Tibial nerve (tissue), 4 donors: ENCODE data around the gene FAM107B. TPM values are rescaled to one million over a fixed set of nuclear protein-coding genes. Genes with fewer than 3 reads are reported as not detected.
"Not testable (repeated sequence)": the region's sequence is repeated elsewhere in the genome, so short reads cannot be mapped to it uniquely, and the experiment has no call there.

Experiments
- DNase-seq, 2 donors: peaks; one replicate each; pipeline ENCODE4 v3.0.0-alpha.2; 2019; ENCODE audit warnings: low spot score in 2 of 2
- H3K27ac ChIP-seq, 4 donors: fragments of 200-600 bp; sonication (generic) in 3 of 4; one replicate each; pipeline ENCODE4 v1.5.1; 2017 to 2019; ENCODE audit warnings: mild to moderate bottlenecking in 1 of 4
- H3K27me3 ChIP-seq, 2 donors: fragments of 200-600 bp; sonication (generic) in 1 of 2; one replicate each; pipeline versions ENCODE4 v1.5.1 to v1.6.0; 2017 to 2019
- H3K36me3 ChIP-seq, 3 donors: fragments of 200-600 bp; sonication (generic); one replicate each; pipeline ENCODE4 v1.5.1; 2018 to 2019
- H3K4me1 ChIP-seq, 4 donors: fragments of 200-600 bp; sonication (generic) in 3 of 4; one replicate each; pipeline ENCODE4 v1.5.1; 2017 to 2019
- H3K4me3 ChIP-seq, 4 donors: fragments of 200-600 bp; sonication (generic) in 3 of 4; one replicate each; pipeline ENCODE4 v1.5.1; 2017 to 2019; ENCODE audit warnings: mild to moderate bottlenecking in 1 of 4, moderate library complexity in 1 of 4
- H3K9me3 ChIP-seq, 4 donors: fragments of 200-600 bp; sonication (generic) in 3 of 4; one replicate each; pipeline ENCODE4 v1.5.1; 2017 to 2019
- CTCF ChIP-seq, 5 experiments: fragments of 200-600 bp in 3 of 5; fragments of 450-650 bp in 2 of 5; sonication (generic) in 3 of 5; IDR thresholded peaks; one replicate each; pipeline ENCODE4 v1.5.1; 2016 to 2019; ENCODE audit warnings: antibody characterized with exemption in 5 of 5, mild to moderate bottlenecking in 3 of 5, moderate library complexity in 2 of 5
- EP300 ChIP-seq, 2 donors: sonication (generic); formaldehyde crosslinking; IDR thresholded peaks; one replicate each; pipeline ENCODE4 v1.6.1; 2017; ENCODE audit warnings: antibody characterized with exemption in 2 of 2, mild to moderate bottlenecking in 1 of 2
- POLR2A ChIP-seq, 2 donors: fragments of 450-650 bp; IDR thresholded peaks; one replicate each; pipeline ENCODE4 v1.6.1; 2017; ENCODE audit warnings: antibody characterized with exemption in 2 of 2, mild to moderate bottlenecking in 2 of 2, moderate library complexity in 2 of 2
- WGBS, 2 donors: methylation state at CpG; one replicate each; pipeline ENCODE4 v1.1.5; 2018; 5-methylcytosine and 5-hydroxymethylcytosine counted together
- total RNA-seq, 4 donors: library from RNA; depleted of rRNA; stranded (reverse); fragments of >200 nt; gene quantifications; one replicate each; pipeline ENCODE4 v1.1.0, GENCODE V29; 2016

The FAM107B gene
- total RNA-seq, 4 donors from 2014 or later, result 9.8 to 26.7 (median 16.9) TPM

- 96 to 97% methylated on average over 8 of the region's 8 CpGs for WGBS, 2 donors
- no peak overlapping the region for H3K27ac ChIP-seq
- H3K36me3 ChIP-seq, result peaks cover 0 to 21% (median 0%) of the 10 kb centered on the region in 3 donors
- no peak overlapping the region for H3K4me3 ChIP-seq
- TF ChIP-seq POLR2A (IDR thresholded peaks at IDR 0.05) (no peak), EP300 (IDR thresholded peaks at IDR 0.05) (no peak), CTCF (IDR thresholded peaks at IDR 0.05) (no peak)
- no peaks in the 10 kb centered on the region for H3K9me3 ChIP-seq
- H3K4me1 ChIP-seq, result no peaks in the 10 kb centered on the region
- no peak for DNase-seq
- H3K27me3 ChIP-seq, result no peaks in the 10 kb centered on the region
These were observed 179.7 kb downstream of the FAM107B start for GRCh38 chr10:14594878-14595525.

GRCh38 chr10:14593806-14594205, 180.9 kb downstream of the FAM107B start:
- Histone ChIP-seq H3K27ac (no peak overlapping the region), H3K9me3 (no peaks in the 10 kb centered on the region), H3K27me3 (no peaks in the 10 kb centered on the region), H3K4me1 (no peaks in the 10 kb centered on the region), H3K4me3 (no peak overlapping the region), H3K36me3 (peaks cover 0 to 11% (median 0%) of the 10 kb centered on the region in 3 donors)
- WGBS, 2 donors, result 73 to 81% methylated on average over 3 of the region's 3 CpGs
- TF ChIP-seq CTCF (IDR thresholded peaks at IDR 0.05) (no peak), POLR2A (IDR thresholded peaks at IDR 0.05) (no peak), EP300 (IDR thresholded peaks at IDR 0.05) (no peak)
- DNase-seq, result no peak

GRCh38 chr10:14592566-14592965, 182.1 kb downstream of the FAM107B start:
- 76 to 80% methylated on average over 6 of the region's 6 CpGs for WGBS, 2 donors
- H3K27me3 ChIP-seq, result no peaks in the 10 kb centered on the region
- H3K27ac ChIP-seq, result no peak overlapping the region
- no peaks in the 10 kb centered on the region for H3K9me3 ChIP-seq
- H3K4me1 ChIP-seq, result peaks cover 0 to 10% (median 5%) of the 10 kb centered on the region in 4 donors
- DNase-seq, result no peak
- TF ChIP-seq POLR2A (IDR thresholded peaks at IDR 0.05), result no peak
- no peak for TF ChIP-seq EP300 (IDR thresholded peaks at IDR 0.05)
- no peak for TF ChIP-seq CTCF (IDR thresholded peaks at IDR 0.05)
- no peak overlapping the region for H3K4me3 ChIP-seq
- peaks cover 0 to 4% (median 0%) of the 10 kb centered on the region in 3 donors for H3K36me3 ChIP-seq

- H3K36me3 ChIP-seq, result peaks cover 0 to 4% (median 0%) of the 10 kb centered on the region in 3 donors
- no peaks in the 10 kb centered on the region for H3K9me3 ChIP-seq
- H3K27ac ChIP-seq, result no peak overlapping the region
- no peaks in the 10 kb centered on the region for H3K27me3 ChIP-seq
- 89 to 90% methylated on average over 5 of the region's 5 CpGs for WGBS, 2 donors
- no peak overlapping the region for H3K4me3 ChIP-seq
- H3K4me1 ChIP-seq, result peaks cover 0 to 10% (median 5%) of the 10 kb centered on the region in 4 donors
- TF ChIP-seq POLR2A (IDR thresholded peaks at IDR 0.05), result no peak
- no peak for TF ChIP-seq EP300 (IDR thresholded peaks at IDR 0.05)
- no peak for TF ChIP-seq CTCF (IDR thresholded peaks at IDR 0.05)
- no peak for DNase-seq
These were observed 182.7 kb downstream of the FAM107B start for GRCh38 chr10:14592026-14592425.

GRCh38 chr10:14588938-14589294, 185.8 kb downstream of the FAM107B start:
- not testable (repeated sequence) for H3K9me3 ChIP-seq, H3K4me3 ChIP-seq, H3K27me3 ChIP-seq, DNase-seq, H3K36me3 ChIP-seq
- Histone ChIP-seq H3K4me1 (peaks cover 0 to 18% (median 5%) of the 10 kb centered on the region in 4 donors), H3K27ac (peak overlapping the region in 1 of 4 donors; percentile 28)
- 78 to 92% methylated on average over 6 of the region's 6 CpGs for whole genome bisulfite sequencing, 2 donors
